Small intestine (tissue), 7 donors: ENCODE results near the gene TNF. TPM values are rescaled to one million over a fixed set of nuclear protein-coding genes. Genes with fewer than 3 reads are reported as not detected.

Experiments
- DNase-seq, 2 donors: peaks; one replicate each; pipeline versions ENCODE4 v3.0.0 to v3.0.0-alpha.2; 2013
- FAIRE-seq: peaks from 2 replicates; lab custom pipeline; 2012; peaks lifted over from hg19 to GRCh38; lab: Jason Lieb, UNC
- H3K27ac ChIP-seq, 3 donors: one replicate each; pipeline ENCODE4 v1.5.1; 2013; ENCODE audit warnings: low read length in 2 of 3, mild to moderate bottlenecking in 2 of 3, control low read depth in 1 of 3, inconsistent platforms in 1 of 3, low read depth in 1 of 3, moderate library complexity in 1 of 3
- H3K27me3 ChIP-seq, 3 donors: one replicate each; pipeline ENCODE4 v1.6.1; 2013; ENCODE audit warnings: low read length in 3 of 3, inconsistent platforms in 1 of 3; ENCODE audit not compliant: control insufficient read depth in 3 of 3, insufficient read depth in 3 of 3
- H3K36me3 ChIP-seq, 3 donors: one replicate each; pipeline ENCODE4 v1.6.1; 2013; ENCODE audit warnings: low read length in 3 of 3, inconsistent platforms in 1 of 3, low read depth in 1 of 3, mild to moderate bottlenecking in 1 of 3, moderate library complexity in 1 of 3; ENCODE audit not compliant: control insufficient read depth in 3 of 3, insufficient read depth in 2 of 3
- H3K4me1 ChIP-seq, 3 donors: one replicate each; pipeline ENCODE4 v1.6.1; 2013; ENCODE audit warnings: low read length in 2 of 3, inconsistent platforms in 1 of 3, low read depth in 1 of 3, mild to moderate bottlenecking in 1 of 3, moderate library complexity in 1 of 3; ENCODE audit not compliant: control insufficient read depth in 3 of 3, insufficient read depth in 2 of 3
- H3K4me3 ChIP-seq, 3 donors: one replicate each; pipeline ENCODE4 v1.5.1; 2013; ENCODE audit warnings: low read length in 3 of 3, control low read depth in 1 of 3, inconsistent platforms in 1 of 3, low read depth in 1 of 3, mild to moderate bottlenecking in 1 of 3, moderate library complexity in 1 of 3
- H3K9me3 ChIP-seq, 2 donors: one replicate each; pipeline ENCODE4 v1.6.1; 2013; ENCODE audit warnings: low read depth in 1 of 2, low read length in 1 of 2; ENCODE audit not compliant: control insufficient read depth in 2 of 2, insufficient read depth in 1 of 2
- WGBS, 3 donors: extraction: QIAGEN DNeasy Blood & Tissue Kit; methylation state at CpG; one replicate each; pipeline ENCODE4 v1.1.7; 2013; 5-methylcytosine and 5-hydroxymethylcytosine counted together
- polyA plus RNA-seq, 4 donors: library from polyadenylated mRNA; stranded (reverse) in 3 of 4; unstranded in 1 of 4; fragments of 200-250 nt in 3 of 4; fragments of 120-200 nt in 1 of 4; gene quantifications; one replicate each; pipeline versions ENCODE4 v1.2.1 to v1.2.3, GENCODE V29; 2013
- donor health status: healthy with polysubstance abuse.
- donor health status: control.
- donor health status: control.
- donor health status: Bipolar disorder and iron deficiency.
- donor health status: healthy.

The TNF gene
- polyA plus RNA-seq, 4 donors, result 0.18 to 0.59 (median 0.45) TPM; not detected in 1

GRCh38 chr6:31627690-31628287 is 52.4 kb downstream of the TNF start:
- Histone ChIP-seq H3K27ac (no peak overlapping the region), H3K27me3 (no peaks in the 10 kb centered on the region), H3K9me3 (no peaks in the 10 kb centered on the region), H3K4me3 (no peak overlapping the region), H3K4me1 (no peaks in the 10 kb centered on the region), H3K36me3 (peaks cover 42 to 97% (median 61%) of the 10 kb centered on the region in 3 donors)
- FAIRE-seq, result no peak
- WGBS, 3 donors, result 91 to 98% (median 96%) methylated on average over 13 to 19 of the region's 19 CpGs
- DNase-seq, result no peak

Other genes starting within 250 kb of the TNF start
- gene HLA-B, start 218.4 kb upstream of the TNF start, polyA plus RNA-seq, result 1,000 to 10,000 TPM in 2 of 4 donors, 100 to 1,000 TPM in 2; 282 to 2,421 (median 1,159) TPM
- gene MICA, start 172.0 kb upstream of the TNF start, polyA plus RNA-seq, result 10 to 100 TPM in 3 of 4 donors, 1 to 10 TPM in 1; 3.1 to 28.6 (median 19.3) TPM
- 1 to 10 TPM in 3 of 4 donors, under 1 TPM in 1; 0.69 to 6.1 (median 2.0) TPM for gene MICB, start 77.4 kb upstream of the TNF start, polyA plus RNA-seq
- gene MCCD1, start 46.6 kb upstream of the TNF start, polyA plus RNA-seq, result not detected
- gene DDX39B, start 33.6 kb upstream of the TNF start, polyA plus RNA-seq, result 100 to 1,000 TPM; 307 to 440 (median 358) TPM
- 1 to 10 TPM in 3 of 4 donors, under 1 TPM in 1; 0.81 to 6.3 (median 1.9) TPM for gene ATP6V1G2, start 29.0 kb upstream of the TNF start, polyA plus RNA-seq
- 10 to 100 TPM; 26.2 to 47.3 (median 31.8) TPM for gene NFKBIL1, start 28.0 kb upstream of the TNF start, polyA plus RNA-seq
- 1 to 10 TPM in 1 of 4 donors, under 1 TPM in 1, not detected in 2; 0.24 to 1.0 TPM for gene LTA, start 3.3 kb upstream of the TNF start, polyA plus RNA-seq
- gene LTB, start 6.9 kb downstream of the TNF start, polyA plus RNA-seq, result 10 to 100 TPM in 1 of 4 donors, 1 to 10 TPM in 3; 4.0 to 19.7 (median 8.0) TPM
- 10 to 100 TPM in 2 of 4 donors, 1 to 10 TPM in 2; 3.1 to 37.0 (median 14.5) TPM for gene LST1, start 10.7 kb downstream of the TNF start, polyA plus RNA-seq
- 1 to 10 TPM in 1 of 4 donors, under 1 TPM in 1, not detected in 2; 0.33 to 1.4 TPM for gene NCR3, start 17.4 kb downstream of the TNF start, polyA plus RNA-seq
- 100 to 1,000 TPM in 1 of 4 donors, 10 to 100 TPM in 2, 1 to 10 TPM in 1; 5.6 to 102 (median 48.9) TPM for gene AIF1, start 39.7 kb downstream of the TNF start, polyA plus RNA-seq
- 100 to 1,000 TPM in 1 of 4 donors, 10 to 100 TPM in 3; 54.6 to 104 (median 74.4) TPM for gene PRRC2A, start 45.1 kb downstream of the TNF start, polyA plus RNA-seq
- 100 to 1,000 TPM; 193 to 381 (median 284) TPM for gene BAG6, start 77.1 kb downstream of the TNF start, polyA plus RNA-seq
- 10 to 100 TPM in 1 of 4 donors, 1 to 10 TPM in 3; 7.2 to 32.8 (median 8.2) TPM for gene APOM, start 80.3 kb downstream of the TNF start, polyA plus RNA-seq
- gene C6orf47, start 85.2 kb downstream of the TNF start, polyA plus RNA-seq, result 10 to 100 TPM; 17.3 to 29.1 (median 23.2) TPM
- 10 to 100 TPM; 14.8 to 30.2 (median 21.7) TPM for gene GPANK1, start 89.4 kb downstream of the TNF start, polyA plus RNA-seq
- 100 to 1,000 TPM; 185 to 231 (median 206) TPM for gene CSNK2B, start 90.5 kb downstream of the TNF start, polyA plus RNA-seq
- 10 to 100 TPM in 1 of 4 donors, 1 to 10 TPM in 3; 3.8 to 16.5 (median 4.2) TPM for gene LY6G5B, start 94.4 kb downstream of the TNF start, polyA plus RNA-seq
- gene LY6G5C, start 105.5 kb downstream of the TNF start, polyA plus RNA-seq, result 1 to 10 TPM; 2.6 to 3.8 (median 3.1) TPM
- gene ABHD16A, start 127.8 kb downstream of the TNF start, polyA plus RNA-seq, result 10 to 100 TPM; 34.6 to 63.8 (median 50.3) TPM
- under 1 TPM in 1 of 4 donors, not detected in 3; 0.12 TPM for gene LY6G6F, start 131.3 kb downstream of the TNF start, polyA plus RNA-seq
- under 1 TPM in 1 of 4 donors, not detected in 3; 0.22 TPM for gene LY6G6D, start 139.8 kb downstream of the TNF start, polyA plus RNA-seq
- gene LY6G6C, start 146.2 kb downstream of the TNF start, polyA plus RNA-seq, result under 1 TPM in 1 of 4 donors, not detected in 3; 0.18 TPM
- under 1 TPM in 2 of 4 donors, not detected in 2; 0.13 to 0.59 TPM for gene MPIG6B, start 147.8 kb downstream of the TNF start, polyA plus RNA-seq
- gene DDAH2, start 153.7 kb downstream of the TNF start, polyA plus RNA-seq, result 10 to 100 TPM; 64.4 to 89.7 (median 76.1) TPM
- gene CLIC1, start 161.0 kb downstream of the TNF start, polyA plus RNA-seq, result 100 to 1,000 TPM; 400 to 576 (median 535) TPM
- 10 to 100 TPM in 2 of 4 donors, 1 to 10 TPM in 2; 1.6 to 53.1 (median 9.2) TPM for gene MSH5, start 164.4 kb downstream of the TNF start, polyA plus RNA-seq
- gene SAPCD1, start 187.1 kb downstream of the TNF start, polyA plus RNA-seq, result 10 to 100 TPM in 1 of 4 donors, 1 to 10 TPM in 3; 1.4 to 15.5 (median 4.6) TPM
- 10 to 100 TPM in 1 of 4 donors, 1 to 10 TPM in 3; 2.9 to 11.9 (median 6.4) TPM for gene VWA7, start 201.8 kb downstream of the TNF start, polyA plus RNA-seq
- 10 to 100 TPM; 19.9 to 42.4 (median 24.2) TPM for gene VARS1, start 220.2 kb downstream of the TNF start, polyA plus RNA-seq
- 10 to 100 TPM; 27.3 to 90.2 (median 39.3) TPM for gene LSM2, start 231.4 kb downstream of the TNF start, polyA plus RNA-seq
- 1 to 10 TPM in 2 of 4 donors, under 1 TPM in 2; 0.27 to 2.6 (median 1.1) TPM for gene HSPA1L, start 239.7 kb downstream of the TNF start, polyA plus RNA-seq
- gene HSPA1A, start 240.0 kb downstream of the TNF start, polyA plus RNA-seq, result 10 to 100 TPM in 3 of 4 donors, 1 to 10 TPM in 1; 9.7 to 49.6 (median 25.7) TPM